ENCODE results near the gene LAMA5. TPM values are rescaled to one million over a fixed set of nuclear protein-coding genes. Genes with fewer than 3 reads are reported as not detected.
A peak's percentile ranks its signal among the peaks of the same experiment; 100 is the strongest.
"Not testable (repeated sequence)": the region's sequence is repeated elsewhere in the genome, so short reads cannot be mapped to it uniquely, and the experiment has no call there.

LAMA5 gene
- total RNA-seq, 6 experiments from 2014 or later: 30.3 to 80.8 (median 47.1) TPM

DNA sequence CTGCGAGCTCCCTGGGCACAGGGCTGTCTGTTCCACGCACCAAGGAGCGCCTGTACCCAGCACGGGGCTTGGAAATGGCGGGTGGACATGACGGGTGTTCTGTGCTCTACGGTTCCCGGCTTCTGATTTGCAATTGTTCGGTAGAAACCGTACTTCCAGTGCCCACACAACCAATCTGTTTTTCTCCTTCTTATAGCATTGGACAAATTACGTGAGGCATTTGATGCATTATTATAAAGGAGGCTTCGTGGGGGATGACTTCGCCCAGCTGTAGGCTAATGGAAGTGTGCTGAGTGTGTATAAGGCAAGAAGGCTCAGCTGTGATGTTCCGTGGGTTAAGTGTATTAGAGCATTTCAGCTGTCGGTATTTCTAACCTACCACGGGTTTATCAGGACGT is 10.0 kb upstream of the LAMA5 start:
- Histone ChIP-seq H3K27me3 (no peaks in the 10 kb centered on the region), H3K36me3 (no peaks in the 10 kb centered on the region), H3K9me3 (no peaks in the 10 kb centered on the region), H3K4me1 (peaks cover 0 to 24% (median 5%) of the 10 kb centered on the region in 4 donors), H3K27ac (no peak overlapping the region), H3K4me3 (no peak overlapping the region)
- DNase-seq (no peak), ATAC-seq (no peak)
- TF ChIP-seq, protein P1, sequence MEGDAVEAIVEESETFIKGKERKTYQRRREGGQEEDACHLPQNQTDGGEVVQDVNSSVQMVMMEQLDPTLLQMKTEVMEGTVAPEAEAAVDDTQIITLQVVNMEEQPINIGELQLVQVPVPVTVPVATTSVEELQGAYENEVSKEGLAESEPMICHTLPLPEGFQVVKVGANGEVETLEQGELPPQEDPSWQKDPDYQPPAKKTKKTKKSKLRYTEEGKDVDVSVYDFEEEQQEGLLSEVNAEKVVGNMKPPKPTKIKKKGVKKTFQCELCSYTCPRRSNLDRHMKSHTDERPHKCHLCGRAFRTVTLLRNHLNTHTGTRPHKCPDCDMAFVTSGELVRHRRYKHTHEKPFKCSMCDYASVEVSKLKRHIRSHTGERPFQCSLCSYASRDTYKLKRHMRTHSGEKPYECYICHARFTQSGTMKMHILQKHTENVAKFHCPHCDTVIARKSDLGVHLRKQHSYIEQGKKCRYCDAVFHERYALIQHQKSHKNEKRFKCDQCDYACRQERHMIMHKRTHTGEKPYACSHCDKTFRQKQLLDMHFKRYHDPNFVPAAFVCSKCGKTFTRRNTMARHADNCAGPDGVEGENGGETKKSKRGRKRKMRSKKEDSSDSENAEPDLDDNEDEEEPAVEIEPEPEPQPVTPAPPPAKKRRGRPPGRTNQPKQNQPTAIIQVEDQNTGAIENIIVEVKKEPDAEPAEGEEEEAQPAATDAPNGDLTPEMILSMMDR (IDR thresholded peaks at IDR 0.05): no peak
- TF ChIP-seq POLR2A (IDR thresholded peaks at IDR 0.05): no peak
- intact Hi-C loops (cut with DNase I): loop anchor here (5.0 kb wide), 2 partner anchors 70 to 75 kb away; partner anchors contain the start of gene ADRM1 (in 1 of the 2)
- 84% methylated on average over 6 of the region's 17 CpGs for WGBS (ENCODE audit: insufficient coverage, low coverage, low lambda C conversion rate, missing lambda C conversion rate)

DNA sequence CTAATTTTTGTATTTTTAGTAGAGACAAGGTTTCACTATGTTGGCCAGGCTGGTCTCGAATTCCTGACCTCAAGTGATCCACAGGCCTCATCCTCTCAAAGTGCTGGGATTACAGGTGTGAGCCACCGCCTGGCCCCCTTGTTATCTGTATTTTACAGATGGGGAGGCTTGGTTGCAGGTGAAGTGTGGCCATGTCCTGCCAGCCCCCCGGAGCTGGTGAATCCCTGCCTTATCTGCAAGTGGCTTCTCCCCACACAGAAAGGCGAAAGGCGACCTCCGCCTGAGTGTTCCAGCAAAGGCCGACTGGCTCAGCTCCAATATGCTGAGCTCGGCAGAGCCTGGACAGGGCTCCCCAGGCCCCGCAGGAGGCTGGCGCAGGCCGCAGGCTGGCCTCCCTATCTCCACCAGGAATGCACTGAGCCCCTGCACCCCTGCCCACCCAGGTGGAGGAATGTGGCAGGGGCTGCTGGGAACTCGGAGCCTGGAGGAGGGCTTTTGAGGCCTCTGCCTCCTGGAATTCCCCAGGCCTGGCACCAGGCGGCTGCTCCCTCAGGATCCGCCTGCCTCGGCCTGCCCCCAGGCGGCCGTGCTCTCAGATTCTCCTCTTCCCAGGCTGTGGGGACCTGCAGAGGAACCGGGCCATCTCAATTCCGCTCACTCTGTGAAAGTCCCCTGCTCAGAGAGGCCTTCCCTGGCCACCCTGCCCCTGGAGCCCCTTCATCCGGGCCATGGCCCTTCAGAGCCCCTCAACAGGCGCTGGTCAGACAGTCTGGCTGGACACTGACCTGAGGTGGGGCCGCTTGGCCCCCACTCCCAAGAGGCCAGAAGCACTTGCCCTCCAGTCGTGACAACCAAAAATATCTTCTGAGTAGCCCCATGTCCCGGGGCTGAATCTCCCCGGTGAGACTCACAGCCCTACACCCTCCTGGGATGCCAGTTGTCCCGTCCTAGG is 9.3 kb upstream of the LAMA5 start:
- intact Hi-C loops (cut with DNase I): loop anchor here (5.0 kb wide), 2 partner anchors 69 to 74 kb away; partner anchors contain the start of gene ADRM1 (in 1 of the 2)
- WGBS (ENCODE audit: insufficient coverage, low coverage, low lambda C conversion rate, missing lambda C conversion rate): 39% methylated on average over 8 of the region's 26 CpGs
- H3K27ac ChIP-seq: peak overlapping the region in 1 of 3 donors; percentile 49
- peak; percentile 90 to 95 (median 92) for ATAC-seq
- peak overlapping the region in 2 of 3 donors; percentile 22 to 41 for H3K4me3 ChIP-seq
- H3K36me3 ChIP-seq: no peaks in the 10 kb centered on the region
- TF ChIP-seq, protein P1 (IDR thresholded peaks at IDR 0.05): peak; percentile 66 to 81 (median 72)
- no peak for TF ChIP-seq POLR2A (IDR thresholded peaks at IDR 0.05)
- no peaks in the 10 kb centered on the region for H3K9me3 ChIP-seq
- H3K4me1 ChIP-seq: peaks cover 0 to 26% (median 5%) of the 10 kb centered on the region in 4 donors
- H3K27me3 ChIP-seq: no peaks in the 10 kb centered on the region
- peak; percentile 79 to 82 (median 79) for DNase-seq

DNA sequence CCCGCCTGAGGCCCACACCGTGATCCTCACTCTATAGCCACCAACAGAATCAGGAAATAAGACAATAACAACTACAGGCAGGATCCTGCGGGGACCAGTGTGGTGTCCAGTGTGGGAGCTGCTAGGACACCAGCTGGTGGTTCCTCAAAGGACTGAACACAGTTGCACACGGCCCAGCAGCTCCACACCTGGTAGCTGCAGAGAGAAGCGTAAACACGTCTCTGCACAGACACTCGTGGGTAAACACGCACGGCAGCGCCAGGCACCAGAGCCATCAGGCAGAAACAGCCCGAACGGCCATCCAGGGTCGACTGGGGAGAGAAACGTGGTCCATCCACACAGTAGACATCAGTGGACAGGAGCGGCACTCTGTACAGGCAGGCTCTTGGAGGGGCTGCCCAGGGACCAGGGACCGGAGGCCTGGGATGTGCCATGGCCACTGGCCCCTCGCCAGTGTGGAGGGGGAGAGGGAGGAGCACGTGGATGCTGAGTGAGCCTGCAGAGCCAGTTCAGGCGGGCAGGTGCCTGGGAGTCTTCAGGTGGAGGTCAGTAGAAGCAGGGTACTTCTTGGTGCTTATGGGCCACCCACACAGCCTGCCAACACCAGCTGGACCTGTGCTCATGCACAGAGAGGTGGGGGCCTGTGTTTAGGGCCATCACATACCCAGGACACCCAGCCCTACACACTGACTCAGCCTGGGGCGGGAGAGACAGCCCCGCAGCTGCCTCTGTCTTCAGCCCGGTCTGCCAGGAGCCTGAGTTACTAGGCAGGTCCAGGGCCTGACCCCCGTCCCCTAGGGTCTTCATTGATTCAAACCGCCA is 7.4 kb upstream of the LAMA5 start:
- Histone ChIP-seq H3K4me1 (peaks cover 0 to 45% (median 14%) of the 10 kb centered on the region in 4 donors), H3K4me3 (no peak overlapping the region), H3K9me3 (no peaks in the 10 kb centered on the region), H3K36me3 (no peaks in the 10 kb centered on the region), H3K27me3 (no peaks in the 10 kb centered on the region), H3K27ac (no peak overlapping the region)
- DNase-seq: no peak
- ATAC-seq: no peak
- 25% methylated on average over 11 of the region's 24 CpGs for WGBS (ENCODE audit: insufficient coverage, low coverage, low lambda C conversion rate, missing lambda C conversion rate)
- no peak for TF ChIP-seq POLR2A (IDR thresholded peaks at IDR 0.05)
- TF ChIP-seq, protein P1 (IDR thresholded peaks at IDR 0.05): no peak
- intact Hi-C loops (cut with DNase I): loop anchor here (5.0 kb wide), 2 partner anchors 67 to 72 kb away; partner anchors contain the start of gene ADRM1 (in 1 of the 2)

DNA sequence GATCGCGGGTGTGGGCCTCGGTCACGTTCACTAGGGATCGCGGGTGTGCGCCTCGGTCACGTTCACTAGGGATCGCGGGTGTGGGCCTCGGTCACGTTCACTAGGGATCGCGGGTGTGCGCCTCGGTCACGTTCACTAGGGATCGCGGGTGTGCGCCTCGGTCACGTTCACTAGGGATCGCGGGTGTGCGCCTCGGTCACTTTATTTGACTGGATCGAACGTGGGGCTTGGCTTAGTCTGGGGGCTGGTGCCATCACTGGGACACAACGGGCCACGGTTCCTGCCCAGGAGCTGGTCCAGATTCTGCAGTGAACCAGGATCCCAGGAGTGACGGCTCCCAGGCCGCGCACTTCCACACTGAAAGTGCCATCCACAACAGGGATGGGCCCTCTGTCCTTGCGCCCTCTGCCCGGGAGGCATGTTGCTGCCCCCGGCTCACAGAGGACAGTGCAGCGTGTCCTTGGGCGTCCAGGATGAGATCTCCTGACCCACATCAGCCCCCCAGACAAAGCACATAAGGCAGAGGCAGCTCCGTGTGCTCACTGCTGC is 6.6 kb upstream of the LAMA5 start:
- WGBS (ENCODE audit: insufficient coverage, low coverage, low lambda C conversion rate, missing lambda C conversion rate): 79% methylated on average over 7 of the region's 40 CpGs
- intact Hi-C loops (cut with DNase I); H3K9me3 ChIP-seq; H3K36me3 ChIP-seq; H3K27ac ChIP-seq; DNase-seq; ATAC-seq; H3K27me3 ChIP-seq; H3K4me3 ChIP-seq: not testable (repeated sequence)
- H3K4me1 ChIP-seq: peaks cover 0 to 53% (median 18%) of the 10 kb centered on the region in 4 donors

Data from right lobe of liver (tissue), 6 donors.